ENCODE results near the gene KIF21B. TPM values are rescaled to one million over a fixed set of nuclear protein-coding genes. Genes with fewer than 3 reads are reported as not detected.

Gene KIF21B
- total and polyA plus RNA-seq, 2 of the 8 experiments (the other 6 are each of a cell fraction or from before 2014, with no cell fraction given), result 10.8 to 26.5 TPM

DNA sequence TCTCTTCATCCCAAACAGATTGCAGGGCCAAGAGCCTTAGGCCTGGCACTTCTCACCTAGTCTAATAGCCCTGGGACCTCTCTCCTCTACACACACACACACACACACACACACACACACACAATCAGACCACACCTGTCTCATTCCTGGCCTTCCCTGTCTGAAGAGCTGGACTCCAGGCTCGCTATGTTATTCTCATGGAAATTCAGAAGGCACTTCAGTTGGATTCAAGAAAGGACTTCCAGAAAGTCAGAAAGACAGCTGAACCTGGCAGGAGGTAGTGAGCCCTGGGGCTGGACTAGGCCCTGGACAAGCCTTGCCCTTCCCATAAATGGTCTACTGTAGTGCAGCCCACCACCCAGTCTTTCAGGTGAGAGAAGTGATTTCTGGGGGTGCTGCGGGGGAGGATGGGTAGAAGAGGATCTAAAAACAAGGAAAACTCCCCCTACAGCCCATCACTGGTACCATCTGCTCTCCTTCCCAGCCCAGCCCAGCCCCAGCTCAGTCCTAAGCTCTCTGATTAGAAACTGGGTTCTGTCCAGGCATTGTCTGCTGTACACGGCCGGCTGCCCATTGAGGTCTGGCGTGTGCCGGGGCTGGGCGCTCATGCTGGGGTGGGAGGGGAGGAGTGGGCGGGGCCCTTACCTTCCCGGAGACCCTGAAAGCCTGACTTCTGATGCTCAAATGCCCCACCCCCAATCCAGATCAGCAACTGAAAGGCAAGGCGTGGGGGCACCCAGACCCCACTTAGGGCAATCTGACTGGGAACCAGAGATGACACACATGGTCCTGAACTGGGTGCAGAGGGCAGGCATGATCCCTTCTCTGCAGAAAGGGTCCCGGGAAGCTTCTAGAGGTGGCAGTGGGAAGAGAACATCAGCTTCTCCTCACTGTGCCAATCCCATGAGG lies 2.5 kb downstream of the KIF21B start:
- Histone ChIP-seq H2BK120ac (replicated peaks; ENCODE audit: low read depth, low read length) (peak overlapping the region; percentile 16), H3K4ac (replicated peaks; ENCODE audit: insufficient read length, low read depth, low read length) (no peak overlapping the region), H3K23me2 (ENCODE audit: low read depth, low read length) (peaks cover 18% of the 10 kb centered on the region; the same call in 1 of the 2 replicates), H3K56ac (replicated peaks; ENCODE audit: insufficient read length, low read depth, low read length) (no peak overlapping the region), H2BK15ac (ENCODE audit: low read length) (peak overlapping the region; percentile 92; the same call in 1 of the 2 replicates), H2BK12ac (ENCODE audit: low read depth, low read length) (peak overlapping the region; percentile 60; the same call in 1 of the 2 replicates), H2BK20ac (ENCODE audit: low read length) (peak overlapping the region; percentile 93), H3K14ac (ENCODE audit: insufficient read length) (no peak overlapping the region), H3K4me1 (replicated peaks in 1 of 4; ENCODE audit: control insufficient read depth in 3 of 4, insufficient read depth in 4 of 4, low read length in 3 of 4) (peaks cover 22 to 57% (median 39%) of the 10 kb centered on the region in 4 experiments), H4K5ac (ENCODE audit: insufficient read length, low read depth, low read length) (peak overlapping the region; percentile 41), H3K79me2 (ENCODE audit: control insufficient read depth in 1 of 2, insufficient read depth in 2 of 2, low read length in 2 of 2) (peaks cover 0 to 32% of the 10 kb centered on the region in 2 experiments; a peak in 3 of 4 replicates), H3K18ac (ENCODE audit: extremely low read depth, low read length) (peak overlapping the region; percentile 78), H2AFZ (ENCODE audit: low read length) (no peak overlapping the region), H3K36me3 (ENCODE audit: control insufficient read depth in 2 of 4, insufficient read depth in 4 of 4, low read length in 3 of 4) (no peaks in the 10 kb centered on the region), H4K20me1 (replicated peaks in 1 of 2; ENCODE audit: control insufficient read depth in 1 of 2, insufficient read depth in 2 of 2, low read length in 2 of 2) (peaks cover 0 to 5% of the 10 kb centered on the region in 2 experiments), H3K27me3 (replicated peaks in 1 of 4; ENCODE audit: control insufficient read depth in 3 of 4, extremely low read depth in 1 of 4, insufficient read depth in 3 of 4, low read length in 3 of 4) (peaks cover 0 to 5% (median under 1%) of the 10 kb centered on the region in 4 experiments; a peak in 2 of 7 replicates), H3K9me3 (ENCODE audit: insufficient read depth in 2 of 2, low read depth in 1 of 2, low read length in 1 of 2) (no peaks in the 10 kb centered on the region), H3K79me1 (ENCODE audit: low read depth, low read length) (peaks cover 11% of the 10 kb centered on the region), H3K23ac (ENCODE audit: insufficient read length) (no peak overlapping the region), H3K4me2 (ENCODE audit: insufficient read depth in 1 of 2, low read depth in 2 of 2, low read length in 2 of 2) (peak overlapping the region; percentile 74 to 90), H3K4me3 (ENCODE audit: extremely low read depth in 1 of 4, insufficient read depth in 2 of 4, low read depth in 3 of 4, low read length in 4 of 4) (peak overlapping the region in 1 of 4 experiments; percentile 84; a peak in 2 of 8 replicates), H4K8ac (ENCODE audit: extremely low read depth, insufficient read depth, low read length) (no peak overlapping the region), H3K27ac (ENCODE audit: low read depth, low read length) (no peak overlapping the region), H2BK5ac (ENCODE audit: low read depth, low read length) (peak overlapping the region; percentile 60; the same call in 1 of the 2 replicates), H4K91ac (replicated peaks; ENCODE audit: insufficient read length, low read length) (peak overlapping the region; percentile 67), H3K9ac (replicated peaks in 1 of 4; ENCODE audit: extremely low read depth in 1 of 4, low read depth in 3 of 4, low read length in 3 of 4) (no peak overlapping the region), H2AK5ac (ENCODE audit: low read depth, low read length) (no peak overlapping the region; the same call in 1 of the 2 replicates)
- no peak for FAIRE-seq
- peak in 1 of 2 experiments; percentile 66 for DNase-seq (ENCODE audit: low read depth in 1 of 2, low spot score in 2 of 2)
- CTCF ChIA-PET (ENCODE audit: partially characterized antibody), result interaction anchor here (0.5 to 23.5 kb wide), 28 partner anchors 9 to 1607 kb away, joined by 3 to 532 read pairs (median 4); no protein-coding TSS in a partner anchor
- POLR2A ChIA-PET (ENCODE audit: partially characterized antibody), result interaction anchor here (0.9 to 6.8 kb wide), 9 partner anchors 9 to 128 kb away, joined by 3 to 41 read pairs (median 3); partner anchors contain the start of gene INAVA
- WGBS, 2 experiments (ENCODE audit: extremely low coverage in 1 of 2, insufficient coverage in 1 of 2, insufficient read length in 1 of 2, insufficient replicate concordance in 2 of 2, low coverage in 1 of 2, low lambda C conversion rate in 2 of 2, missing lambda C conversion rate in 1 of 2), result 38% methylated on average over 6 of the region's 11 CpGs; no CpG with 5 or more reads in 1 of the 2 experiments
- TF ChIP-seq HDAC6 (IDR thresholded peaks at IDR 0.05; ENCODE audit: low read depth, low read length), result no peak
- no peak for TF ChIP-seq EP300 (IDR thresholded peaks at IDR 0.05; ENCODE audit: borderline replicate concordance in 1 of 2, low read depth in 2 of 2, low read length in 2 of 2)
- TF ChIP-seq EGR1 (IDR thresholded peaks at IDR 0.05; ENCODE audit: borderline replicate concordance, low read depth, low read length), result peak; percentile 42; the same call in 1 of the 2 replicates
- TF ChIP-seq, protein P1, sequence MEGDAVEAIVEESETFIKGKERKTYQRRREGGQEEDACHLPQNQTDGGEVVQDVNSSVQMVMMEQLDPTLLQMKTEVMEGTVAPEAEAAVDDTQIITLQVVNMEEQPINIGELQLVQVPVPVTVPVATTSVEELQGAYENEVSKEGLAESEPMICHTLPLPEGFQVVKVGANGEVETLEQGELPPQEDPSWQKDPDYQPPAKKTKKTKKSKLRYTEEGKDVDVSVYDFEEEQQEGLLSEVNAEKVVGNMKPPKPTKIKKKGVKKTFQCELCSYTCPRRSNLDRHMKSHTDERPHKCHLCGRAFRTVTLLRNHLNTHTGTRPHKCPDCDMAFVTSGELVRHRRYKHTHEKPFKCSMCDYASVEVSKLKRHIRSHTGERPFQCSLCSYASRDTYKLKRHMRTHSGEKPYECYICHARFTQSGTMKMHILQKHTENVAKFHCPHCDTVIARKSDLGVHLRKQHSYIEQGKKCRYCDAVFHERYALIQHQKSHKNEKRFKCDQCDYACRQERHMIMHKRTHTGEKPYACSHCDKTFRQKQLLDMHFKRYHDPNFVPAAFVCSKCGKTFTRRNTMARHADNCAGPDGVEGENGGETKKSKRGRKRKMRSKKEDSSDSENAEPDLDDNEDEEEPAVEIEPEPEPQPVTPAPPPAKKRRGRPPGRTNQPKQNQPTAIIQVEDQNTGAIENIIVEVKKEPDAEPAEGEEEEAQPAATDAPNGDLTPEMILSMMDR (IDR thresholded peaks at IDR 0.05; ENCODE audit: control extremely low read depth in 1 of 3, insufficient read depth in 1 of 3, low read depth in 1 of 3, low read length in 3 of 3), result peak; percentile 45 to 57 (median 48)
- no peak for TF ChIP-seq SIRT6 (IDR thresholded peaks at IDR 0.05; ENCODE audit: low read length)
- TF ChIP-seq TAF7 (optimal IDR thresholded peaks at IDR 0.05; ENCODE audit: borderline replicate concordance, low read depth, low read length), result no peak
- no peak for TF ChIP-seq PHF8 (conservative IDR thresholded peaks at IDR 0.05; ENCODE audit: low read depth, low read length)
- TF ChIP-seq POLR2A (IDR thresholded peaks at IDR 0.05; ENCODE audit: control extremely low read depth in 1 of 2, low read depth in 2 of 2, low read length in 2 of 2), result no peak
